ENCODE data around the gene KRTAP10-3.

The KRTAP10-3 gene

GRCh38 chr21:44547656-44548331, 10.8 kb downstream of the KRTAP10-3 start:
- DNase-seq: no peak

GRCh38 chr21:44544566-44544965, 14.0 kb downstream of the KRTAP10-3 start:
- DNase-seq: no peak

GRCh38 chr21:44542716-44543115, 15.9 kb downstream of the KRTAP10-3 start:
- DNase-seq: no peak

GRCh38 chr21:44540741-44541288, 17.8 kb downstream of the KRTAP10-3 start:
- DNase-seq: no peak

GRCh38 chr21:44539991-44540666, 18.5 kb downstream of the KRTAP10-3 start, which contains the start of gene KRTAP10-1:
Gene KRTAP10-1, minus strand, starts transcription at chr21:44540195. Its CDS starts 45 bp downstream, at chr21:44540150.
- no peak for DNase-seq

- DNase-seq: no peak
These were observed 19.5 kb downstream of the KRTAP10-3 start for GRCh38 chr21:44539046-44539445.

- DNase-seq: no peak
These were observed 20.4 kb downstream of the KRTAP10-3 start for GRCh38 chr21:44537930-44538911.

- DNase-seq: no peak
These were observed 22.6 kb downstream of the KRTAP10-3 start for GRCh38 chr21:44535963-44536362.

GRCh38 chr21:44534688-44535087, 23.9 kb downstream of the KRTAP10-3 start:
- no peak for DNase-seq

DNA sequence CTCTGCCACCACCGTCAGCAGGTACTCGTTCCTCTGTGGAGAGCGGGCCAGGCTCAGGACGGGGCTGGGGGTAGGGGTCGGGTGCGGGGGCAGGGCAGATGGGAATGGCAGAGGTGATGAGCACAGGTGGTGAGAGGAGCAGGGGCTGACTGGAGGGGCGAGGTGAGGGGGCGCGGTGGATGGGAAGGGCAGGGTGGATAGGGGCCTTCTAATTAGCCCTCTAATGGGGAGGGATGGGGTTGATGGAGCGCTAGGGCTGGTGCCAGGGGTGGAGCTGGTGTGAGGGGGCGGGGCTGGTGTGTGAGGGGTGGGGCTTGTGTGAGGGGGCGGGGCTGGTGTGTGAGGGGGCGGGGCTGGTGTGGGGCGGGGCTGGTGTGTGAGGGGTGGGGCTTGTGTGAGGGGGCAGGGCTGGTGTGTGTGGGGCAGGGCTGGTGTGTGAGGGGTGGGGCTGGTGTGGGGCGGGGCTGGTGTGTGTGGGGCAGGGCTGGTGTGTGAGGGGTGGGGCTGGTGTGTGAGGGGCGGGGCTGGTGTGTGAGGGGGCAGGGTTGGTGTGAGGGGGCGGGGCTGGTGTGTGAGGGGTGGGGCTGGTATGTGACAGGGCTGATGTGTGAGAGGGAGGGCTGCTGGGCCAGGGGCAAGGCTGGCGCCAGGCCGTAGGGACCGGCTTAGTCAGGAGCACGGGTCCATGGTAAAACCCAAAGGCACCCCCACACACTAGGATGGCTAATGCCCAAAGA, 24.5 kb downstream of the KRTAP10-3 start:
- DNase-seq: no peak

DNA sequence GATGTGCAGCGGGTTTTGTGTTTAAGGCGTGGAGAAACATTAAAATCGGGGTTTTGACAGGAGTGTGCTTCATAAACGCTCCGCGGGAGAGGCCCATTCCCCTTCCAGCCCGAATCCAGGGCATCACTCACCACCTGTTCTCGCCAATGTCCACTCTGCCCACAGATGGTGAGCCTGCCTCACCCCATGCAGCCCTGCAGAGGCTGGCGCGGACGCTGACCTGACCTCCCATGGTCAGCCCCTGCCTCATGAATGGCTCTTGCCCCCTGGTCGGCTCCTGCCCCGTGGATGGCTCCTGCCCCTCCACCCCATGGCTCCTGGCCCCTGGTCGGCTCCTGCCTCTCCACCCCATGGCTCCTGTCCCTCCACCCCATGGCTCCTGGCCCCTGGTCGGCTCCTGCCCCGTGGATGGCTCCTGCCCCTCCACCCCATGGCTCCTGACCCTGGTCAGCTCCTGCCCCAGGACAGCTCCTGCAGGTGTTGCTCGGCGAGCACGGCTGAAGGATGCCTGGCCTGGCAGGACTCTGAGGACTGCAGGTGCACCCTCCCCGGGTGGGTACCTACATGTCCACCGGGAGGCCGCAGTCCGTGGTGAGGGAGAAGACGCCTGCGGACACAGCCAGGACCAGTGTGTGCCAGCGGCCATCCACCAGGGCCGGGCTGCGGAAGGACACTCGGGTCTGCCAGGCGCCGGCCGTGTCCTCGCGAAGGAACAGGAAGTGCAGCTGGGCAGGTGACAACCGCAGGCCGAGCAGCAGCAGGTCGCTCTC, 25.3 kb downstream of the KRTAP10-3 start:
- no peak for DNase-seq

- DNase-seq: no peak
These were observed 25.9 kb downstream of the KRTAP10-3 start for GRCh38 chr21:44532712-44533111.

DNA sequence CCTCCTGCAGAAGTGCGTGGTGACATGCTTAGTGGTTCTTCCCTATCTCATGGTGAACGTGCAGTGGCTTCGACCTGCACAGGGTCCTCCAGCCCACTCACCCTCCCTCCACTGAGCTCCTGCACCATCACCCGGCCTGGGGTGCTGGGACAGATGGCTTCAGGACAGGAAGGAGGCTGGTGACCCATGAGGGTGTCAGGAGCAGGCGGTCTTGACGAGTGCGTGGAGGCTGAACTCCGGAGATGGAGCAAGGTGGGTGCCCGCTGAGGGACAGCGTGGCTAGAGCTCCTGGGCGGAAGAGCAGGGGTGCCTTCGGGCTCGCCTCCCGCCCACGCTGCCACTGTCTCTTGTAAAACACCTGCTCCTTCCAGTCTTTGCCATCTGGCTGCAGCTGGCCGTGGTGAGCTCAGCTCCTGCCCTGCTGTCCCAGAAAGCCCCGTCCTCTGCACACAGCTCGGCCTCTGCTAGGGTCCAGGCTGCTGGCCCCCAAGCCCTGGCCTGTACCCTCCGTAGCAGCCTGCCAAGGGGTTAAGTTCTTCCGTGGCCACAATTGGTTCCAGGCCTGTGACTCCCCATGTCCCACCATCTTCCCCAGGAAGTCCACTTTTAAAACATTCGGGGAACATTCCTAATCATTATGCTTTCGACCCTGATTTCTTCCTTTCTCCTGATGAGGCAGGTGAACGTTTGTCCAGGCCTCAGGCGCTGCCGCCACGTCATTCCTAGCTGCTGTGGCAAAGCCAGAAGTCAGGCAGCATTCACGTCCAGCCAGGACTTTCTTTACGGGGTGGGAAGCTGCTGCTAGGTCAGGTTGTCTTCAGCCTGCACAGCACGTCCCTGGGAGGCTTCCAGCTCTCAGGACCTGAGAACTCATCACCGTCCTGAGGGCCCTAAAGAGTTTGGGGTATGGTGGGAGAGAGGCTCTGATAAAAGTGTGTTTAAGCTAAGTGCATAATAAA, 26.7 kb downstream of the KRTAP10-3 start:
- no peak for DNase-seq

- no peak for DNase-seq
These were observed 27.5 kb downstream of the KRTAP10-3 start for GRCh38 chr21:44530903-44531605.

DNA sequence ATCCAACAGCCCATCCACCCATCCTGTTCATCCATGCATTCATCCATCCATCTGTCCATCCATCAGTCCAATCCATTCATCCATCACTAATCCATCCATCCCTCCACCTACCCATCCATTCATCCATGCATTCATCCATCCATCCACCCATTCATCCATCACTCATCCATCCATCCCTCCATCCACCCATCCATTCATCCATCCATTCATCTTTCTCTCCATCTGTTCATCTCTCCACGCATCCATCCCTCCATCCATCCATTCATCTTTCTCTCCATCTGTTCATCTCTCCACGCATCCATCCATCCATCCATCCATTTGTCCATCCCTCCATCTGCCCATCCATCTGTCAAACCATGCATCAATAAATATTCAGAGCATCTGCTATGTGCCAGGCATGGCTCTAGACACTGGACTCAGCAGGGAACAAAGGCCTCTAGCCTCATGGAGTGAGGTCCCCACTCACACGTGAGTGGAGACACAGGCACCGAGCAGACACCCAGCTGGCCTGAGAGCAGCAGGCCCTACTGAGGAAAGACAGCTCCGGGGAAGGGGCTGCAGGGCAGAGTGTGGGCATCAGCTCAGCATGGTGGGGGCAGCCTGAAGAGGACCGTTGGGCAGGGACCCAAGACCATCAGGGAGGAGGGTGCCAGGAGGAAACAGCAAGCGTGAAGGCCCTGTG, 28.2 kb downstream of the KRTAP10-3 start:
- DNase-seq: no peak

- DNase-seq: no peak
These were observed 29.0 kb downstream of the KRTAP10-3 start for GRCh38 chr21:44529503-44530125.

DNA sequence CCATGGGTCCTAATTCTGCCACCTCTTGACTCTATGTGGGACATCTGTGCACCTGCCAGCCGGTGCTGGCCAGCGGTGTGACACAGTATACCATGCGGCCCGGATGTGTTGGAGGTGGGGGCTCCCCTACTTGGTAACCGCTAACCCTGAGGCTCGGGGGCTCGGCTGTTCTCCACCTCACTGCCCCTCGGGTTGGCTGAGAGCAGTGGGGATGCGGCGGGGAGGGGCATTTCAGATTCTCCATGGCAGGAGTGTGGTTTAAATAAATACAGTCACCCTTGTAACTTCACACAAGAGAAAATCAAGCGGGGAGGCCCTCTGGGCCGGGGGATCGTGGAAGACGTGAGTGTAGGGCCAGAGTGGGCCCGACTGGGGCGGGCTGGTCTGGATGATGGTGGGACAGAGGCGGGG, 29.6 kb downstream of the KRTAP10-3 start:
- no peak for DNase-seq

DNA sequence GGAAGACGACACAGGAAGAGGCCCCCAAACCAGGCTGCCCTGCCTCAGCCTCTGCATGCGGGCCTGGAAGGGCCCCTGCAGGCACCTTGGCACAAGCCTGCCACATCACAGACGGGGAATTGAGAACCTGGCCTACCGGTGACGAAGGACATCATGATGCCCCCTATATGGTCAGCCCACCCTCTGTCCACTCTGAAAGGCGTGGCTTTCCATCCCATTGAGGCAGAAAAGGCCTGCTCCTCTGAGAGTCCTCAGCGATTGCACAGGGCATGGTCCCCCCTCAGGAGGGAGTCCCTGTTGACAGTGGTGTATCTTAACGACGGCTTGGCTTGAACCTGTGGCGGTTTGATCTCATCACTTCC, 30.0 kb downstream of the KRTAP10-3 start:
- DNase-seq: no peak

Measured in hippocampal formation (tissue), 2 donors.